HG02798 (cell line): ENCODE measurements around the gene SYCP3.
"Not testable (repeated sequence)": the region's sequence is repeated elsewhere in the genome, so short reads cannot be mapped to it uniquely, and the experiment has no call there.

Source experiments
- ATAC-seq: cut with Tn5 transposase; IDR thresholded peaks from one replicate; pipeline ENCODE4 v1.9.1; 2021; ENCODE audit warnings: mild to moderate bottlenecking; ENCODE audit not compliant: unreplicated experiment, poor library complexity

The SYCP3 gene

DNA sequence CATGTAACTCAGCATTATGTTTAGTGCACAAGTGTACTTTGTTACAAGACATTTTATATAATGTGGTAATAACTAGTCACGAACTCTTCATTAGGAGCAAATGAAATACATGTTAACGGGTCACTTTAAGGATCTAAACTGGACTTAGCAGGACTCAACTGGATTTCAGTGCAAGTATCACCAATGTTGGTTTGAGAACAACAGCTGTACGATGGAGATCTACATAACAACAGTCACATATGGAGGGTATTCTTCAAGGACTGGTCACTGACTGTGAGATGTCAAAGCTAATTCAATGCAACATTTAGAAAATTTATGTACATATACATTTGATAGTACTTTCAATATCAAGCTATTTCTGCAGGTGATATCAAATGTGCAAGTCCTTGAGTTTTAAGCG lies 22.5 kb upstream of the SYCP3 start:
- no peak for ATAC-seq

DNA sequence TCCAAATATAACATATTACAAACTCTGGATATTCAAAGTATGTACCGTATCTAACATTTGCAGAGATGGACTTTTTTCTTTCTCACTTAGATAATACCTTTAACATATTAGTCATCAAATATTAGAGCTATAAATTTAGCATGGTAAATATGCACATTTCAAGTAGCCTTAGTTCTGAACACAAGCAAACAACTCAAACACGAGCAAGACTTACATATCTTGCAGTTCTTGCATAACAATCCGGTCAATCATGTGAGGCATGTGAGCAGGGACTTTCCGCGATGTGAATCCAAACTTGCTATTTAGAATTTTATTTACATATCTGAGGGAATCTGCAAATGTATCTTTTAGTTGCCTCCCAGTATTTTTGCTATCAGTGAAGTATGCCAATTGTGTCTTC lies 22.1 kb upstream of the SYCP3 start:
- ATAC-seq, result no peak

GRCh38 chr12:101759396-101760047 lies 20.3 kb upstream of the SYCP3 start:
- ATAC-seq, result no peak

DNA sequence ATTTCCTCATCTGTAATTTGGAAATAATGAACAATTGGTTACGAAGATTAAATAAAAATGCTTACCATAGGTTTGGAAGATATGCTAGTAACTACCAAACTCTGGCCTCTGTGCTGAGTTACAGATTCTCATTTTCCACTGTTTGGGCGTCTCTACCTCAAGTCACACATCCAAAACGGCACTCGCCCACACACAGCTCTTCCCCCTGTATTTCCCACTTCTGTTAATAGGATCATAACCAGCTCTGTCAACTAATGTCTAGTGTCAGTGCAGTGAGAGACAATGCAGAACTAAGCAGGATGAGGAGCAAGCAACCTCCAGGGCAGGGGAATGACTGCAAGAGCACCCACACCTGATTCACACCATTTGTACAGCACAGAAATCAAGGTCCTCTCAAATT lies 10.9 kb upstream of the SYCP3 start:
- ATAC-seq, result no peak

GRCh38 chr12:101749657-101750056 lies 10.4 kb upstream of the SYCP3 start:
- ATAC-seq, result no peak

- ATAC-seq, result no peak
Observed at GRCh38 chr12:101748907-101749306, 9.6 kb upstream of the SYCP3 start.

- no peak for ATAC-seq
Observed at GRCh38 chr12:101747697-101748096, 8.4 kb upstream of the SYCP3 start.

- no peak for ATAC-seq
Observed at GRCh38 chr12:101746661-101747060, 7.4 kb upstream of the SYCP3 start.

- no peak for ATAC-seq
Observed at GRCh38 chr12:101746196-101746595, 6.9 kb upstream of the SYCP3 start.

GRCh38 chr12:101745481-101745880 lies 6.2 kb upstream of the SYCP3 start:
- ATAC-seq, result no peak

GRCh38 chr12:101743724-101744472 lies 4.6 kb upstream of the SYCP3 start:
- peak; percentile 94 for ATAC-seq

- peak; percentile 3 for ATAC-seq
Observed at GRCh38 chr12:101743242-101743641, 4.0 kb upstream of the SYCP3 start.

DNA sequence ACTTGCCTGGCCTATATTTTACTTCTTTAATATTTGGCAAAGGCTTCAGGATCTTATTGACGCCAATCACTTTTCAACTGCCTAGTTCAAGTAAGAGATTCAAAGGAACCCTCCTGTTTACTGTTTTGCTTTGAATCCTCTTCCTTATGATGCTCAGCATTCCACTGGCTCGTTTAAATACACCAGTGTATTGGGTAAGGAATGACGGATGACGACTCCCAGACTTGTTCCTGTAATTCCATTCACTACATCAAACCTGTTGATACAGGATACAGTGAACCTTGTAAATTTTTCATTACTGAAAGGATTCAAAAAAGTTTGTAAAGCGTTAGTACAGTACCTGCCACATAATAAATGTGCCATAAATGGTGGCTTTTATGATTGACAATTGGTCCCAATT lies 1.7 kb upstream of the SYCP3 start:
- ATAC-seq, result no peak

DNA sequence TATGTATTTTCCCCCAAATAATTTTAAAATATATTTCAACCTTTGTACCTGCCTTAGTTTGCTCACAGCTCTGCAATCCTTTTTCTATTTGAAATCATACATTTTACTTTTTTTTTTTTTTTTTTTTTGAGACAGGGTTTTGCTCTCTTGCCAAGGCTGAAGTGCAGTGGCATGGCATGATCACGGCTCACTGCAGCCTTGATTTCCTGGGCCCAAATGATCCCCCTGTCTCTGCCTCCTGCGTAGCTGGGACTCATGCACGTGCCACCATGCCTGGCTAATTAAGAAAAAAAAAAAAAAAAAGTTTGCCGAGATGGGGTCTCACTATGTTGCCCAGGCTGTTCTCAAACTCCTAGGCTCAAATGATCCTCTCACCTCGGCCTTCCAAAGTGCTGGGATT lies 1.3 kb upstream of the SYCP3 start:
- no peak for ATAC-seq

DNA sequence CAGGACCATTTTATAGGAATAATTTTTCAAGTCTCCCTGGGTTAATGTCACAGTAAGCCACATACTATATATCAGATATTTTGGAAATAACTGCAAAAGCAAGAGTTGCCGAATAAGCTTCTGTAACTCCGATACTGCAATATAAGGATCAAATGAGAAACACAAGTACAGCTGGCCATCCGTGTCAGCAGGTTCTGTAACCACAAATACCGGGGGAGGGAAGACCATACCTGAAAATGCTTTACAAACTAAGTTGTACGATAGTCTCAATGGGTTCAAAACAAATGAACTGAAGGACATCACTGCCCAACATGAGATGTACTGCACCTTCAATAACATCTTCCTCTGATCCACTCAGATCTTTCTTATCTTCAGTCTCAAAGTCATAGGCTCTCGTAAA lies 1.8 kb downstream of the SYCP3 start:
- no peak for ATAC-seq

DNA sequence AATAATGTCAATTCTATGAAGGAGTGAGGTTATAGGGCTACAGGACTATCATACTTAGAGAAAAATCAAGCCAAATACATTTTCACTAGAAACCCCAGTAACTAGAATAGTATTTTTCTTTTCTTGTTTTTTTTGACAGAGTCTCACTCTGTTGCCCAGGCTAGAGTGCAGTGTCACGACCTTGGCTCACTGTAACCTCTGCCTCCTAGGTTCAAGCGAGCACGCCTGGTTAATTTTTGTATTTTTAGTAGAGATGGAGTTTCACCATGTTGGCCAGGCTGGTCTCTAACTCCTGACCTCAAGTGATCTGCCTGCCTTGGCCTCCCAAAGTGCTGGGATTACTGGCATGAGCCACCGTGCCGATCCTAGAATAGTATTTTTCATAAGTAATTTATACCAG lies 4.8 kb downstream of the SYCP3 start:
- not testable (repeated sequence) for ATAC-seq

DNA sequence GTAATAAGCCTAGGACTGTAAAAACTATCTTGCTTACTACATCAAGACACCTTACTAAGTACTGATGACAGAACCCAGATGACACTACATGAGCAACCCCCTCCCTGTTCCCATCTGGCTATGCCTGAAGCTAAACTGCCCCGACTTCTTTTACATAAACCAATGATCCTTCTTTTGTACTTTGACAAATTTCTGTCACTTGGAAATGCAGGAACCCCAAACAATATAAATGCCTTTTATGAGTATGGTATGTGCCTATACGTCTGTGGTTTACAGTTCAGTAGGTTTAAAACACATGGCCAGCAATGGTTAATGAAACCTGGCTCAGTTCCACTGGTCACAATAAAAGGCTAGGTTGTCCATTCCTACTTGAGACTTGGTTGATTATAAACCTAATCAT lies 6.1 kb downstream of the SYCP3 start:
- ATAC-seq, result no peak

DNA sequence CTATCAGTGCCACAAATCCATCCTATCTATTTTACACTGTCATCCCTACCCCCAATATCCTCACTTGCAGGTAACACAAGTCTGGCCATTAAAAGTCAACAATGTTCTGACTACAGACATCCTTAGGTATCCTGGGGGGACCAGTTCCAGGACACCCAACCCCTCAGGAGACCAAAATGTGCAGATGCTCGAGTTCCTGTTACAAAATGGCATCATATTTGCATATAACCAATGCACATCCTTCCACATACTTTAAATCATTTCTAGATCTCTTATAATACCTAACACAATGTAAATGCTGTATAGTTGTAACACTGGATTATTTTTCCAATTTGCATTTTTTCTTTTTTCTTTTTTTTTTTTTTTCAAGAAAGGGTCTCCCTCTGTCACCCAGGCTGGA lies 6.9 kb downstream of the SYCP3 start:
- no peak for ATAC-seq

GRCh38 chr12:101729842-101730241 lies 9.4 kb downstream of the SYCP3 start:
- ATAC-seq, result no peak

- ATAC-seq, result no peak
Observed at GRCh38 chr12:101727098-101727497, 12.2 kb downstream of the SYCP3 start.

DNA sequence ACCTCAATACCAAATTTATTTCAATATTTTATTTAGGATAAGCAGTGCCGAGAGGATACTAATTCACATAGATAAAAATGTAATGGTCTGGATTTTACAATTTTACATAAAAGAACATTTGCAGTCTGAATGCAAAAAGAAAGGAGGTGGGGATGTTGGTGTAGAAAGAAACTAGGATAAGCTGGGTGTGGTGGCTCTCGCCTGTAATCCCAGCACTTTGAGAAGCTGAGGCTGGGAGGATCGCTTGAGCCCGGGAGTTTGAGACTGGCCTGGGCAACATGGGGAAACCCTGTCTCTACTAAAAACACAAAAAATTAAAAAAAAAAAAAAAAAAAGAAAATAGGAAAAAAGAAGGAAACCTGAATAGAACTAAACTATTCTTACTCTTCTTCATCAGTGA lies 16.9 kb downstream of the SYCP3 start:
- no peak for ATAC-seq

- no peak for ATAC-seq
Observed at GRCh38 chr12:101720118-101720517, 19.1 kb downstream of the SYCP3 start.
